ENCODE measurements around the gene UBB.

The UBB gene

GRCh38 chr17:16417896-16418684 is 37.2 kb downstream of the UBB start:
- no peak for DNase-seq (ENCODE audit: low read depth in 1 of 2, low spot score in 1 of 2)

GRCh38 chr17:16418685-16419068 is 37.8 kb downstream of the UBB start:
- DNase-seq (ENCODE audit: low read depth in 1 of 2, low spot score in 1 of 2) = no peak

DNA sequence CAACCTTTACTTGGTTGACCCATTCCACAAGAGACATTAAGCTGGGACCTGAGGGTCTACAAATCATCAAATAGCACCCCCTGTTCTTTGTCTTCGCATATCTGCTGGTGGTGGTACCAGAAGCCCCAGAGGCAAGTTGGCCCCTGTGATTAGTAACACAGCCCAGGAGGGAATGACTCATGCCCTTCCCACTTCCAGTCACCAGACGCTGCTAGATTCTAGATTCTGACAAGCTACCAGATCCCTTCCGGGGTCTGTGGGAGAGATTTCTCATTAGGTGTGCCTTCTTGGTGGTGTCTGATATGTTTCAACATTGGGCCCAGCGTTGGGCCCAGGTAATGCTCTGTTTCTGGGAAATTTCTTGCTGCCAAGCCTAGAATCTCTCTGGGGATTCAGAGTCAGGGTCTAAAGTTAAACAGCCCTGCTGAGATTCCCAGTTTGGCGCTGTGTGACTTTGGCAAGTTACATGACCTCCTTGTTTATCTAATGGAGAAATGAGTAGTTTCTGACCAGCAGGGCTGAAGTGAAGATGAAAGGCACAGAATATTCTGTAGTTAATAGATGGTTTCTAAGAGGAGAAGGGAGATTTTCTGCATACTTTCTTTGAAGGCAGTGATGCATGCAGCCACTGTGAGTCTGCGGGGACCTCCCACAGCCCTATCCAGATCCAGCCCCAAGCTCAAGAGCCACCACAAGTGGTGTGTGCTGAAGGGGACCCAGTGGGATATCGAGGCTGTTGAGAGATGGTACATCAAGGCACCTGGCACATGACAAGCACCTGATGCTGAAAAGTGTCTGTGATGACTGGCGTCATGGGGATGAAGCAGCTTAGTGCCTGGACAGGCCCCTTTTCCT is 38.4 kb downstream of the UBB start:
- DNase-seq (ENCODE audit: low read depth in 1 of 2, low spot score in 1 of 2) = peak in 1 of 2 donors; percentile 74

DNA sequence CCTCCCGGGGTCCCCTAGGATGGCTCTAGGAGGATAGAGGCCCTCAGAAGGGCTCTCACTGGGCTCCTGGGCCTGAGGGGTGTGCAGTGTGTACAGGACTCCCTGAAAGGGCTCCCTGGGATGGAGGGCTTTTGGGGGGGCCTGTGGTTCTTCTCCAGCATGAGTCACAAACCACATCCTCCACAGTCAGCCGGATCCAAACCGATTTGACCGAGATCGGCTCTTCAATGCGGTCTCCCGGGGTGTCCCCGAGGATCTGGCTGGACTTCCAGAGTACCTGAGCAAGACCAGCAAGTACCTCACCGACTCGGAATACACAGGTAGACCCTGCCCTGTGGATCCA is 39.0 kb downstream of the UBB start:
- peak in 1 of 2 donors; percentile 40 for DNase-seq (ENCODE audit: low read depth in 1 of 2, low spot score in 1 of 2)

- DNase-seq (ENCODE audit: low read depth in 1 of 2, low spot score in 1 of 2) = no peak
Measured at GRCh38 chr17:16422416-16422815, 41.5 kb downstream of the UBB start.

DNA sequence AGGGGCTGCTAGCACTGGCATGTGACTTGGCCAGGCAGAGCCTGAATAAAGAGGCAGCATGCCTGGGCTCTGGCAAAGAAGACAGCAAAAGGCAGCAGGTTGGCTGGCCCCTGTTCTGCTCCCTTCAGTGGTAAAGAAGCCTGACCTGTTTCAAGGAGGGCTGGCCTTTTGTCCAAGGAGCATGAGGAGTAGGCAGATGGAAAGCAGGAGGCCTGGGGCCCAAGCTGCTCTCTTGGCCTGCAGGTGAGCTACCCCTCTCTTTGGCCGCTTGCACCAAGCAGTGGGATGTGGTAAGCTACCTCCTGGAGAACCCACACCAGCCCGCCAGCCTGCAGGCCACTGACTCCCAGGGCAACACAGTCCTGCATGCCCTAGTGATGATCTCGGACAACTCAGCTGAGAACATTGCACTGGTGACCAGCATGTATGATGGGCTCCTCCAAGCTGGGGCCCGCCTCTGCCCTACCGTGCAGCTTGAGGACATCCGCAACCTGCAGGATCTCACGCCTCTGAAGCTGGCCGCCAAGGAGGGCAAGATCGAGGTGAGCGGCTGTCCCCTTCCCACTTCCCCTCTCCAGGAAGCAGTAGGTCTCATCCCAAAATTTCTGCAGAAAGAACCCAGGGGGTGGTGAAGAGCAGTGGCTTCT is 42.5 kb downstream of the UBB start:
- DNase-seq (ENCODE audit: low read depth in 1 of 2, low spot score in 1 of 2) = no peak

DNA sequence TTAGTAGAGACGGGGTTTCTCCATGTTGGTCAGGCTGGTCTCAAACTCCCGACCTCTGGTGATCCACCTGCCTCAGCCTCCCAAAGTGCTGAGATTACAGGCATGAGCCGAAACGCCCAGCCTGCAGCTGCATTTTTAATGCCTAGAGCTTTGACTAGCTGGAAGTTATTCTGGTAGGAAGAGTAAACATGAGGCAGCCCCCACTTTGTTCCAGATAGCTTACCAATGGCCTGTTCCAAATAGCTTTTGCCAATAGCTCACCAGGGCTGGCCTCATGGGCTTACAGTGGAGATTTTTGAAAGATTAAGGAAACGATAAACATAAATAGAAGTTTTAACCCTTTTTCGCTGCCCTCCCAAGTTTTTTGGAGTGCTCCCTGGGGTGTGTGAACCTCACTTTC is 44.3 kb downstream of the UBB start:
- no peak for DNase-seq (ENCODE audit: low read depth in 1 of 2, low spot score in 1 of 2)

DNA sequence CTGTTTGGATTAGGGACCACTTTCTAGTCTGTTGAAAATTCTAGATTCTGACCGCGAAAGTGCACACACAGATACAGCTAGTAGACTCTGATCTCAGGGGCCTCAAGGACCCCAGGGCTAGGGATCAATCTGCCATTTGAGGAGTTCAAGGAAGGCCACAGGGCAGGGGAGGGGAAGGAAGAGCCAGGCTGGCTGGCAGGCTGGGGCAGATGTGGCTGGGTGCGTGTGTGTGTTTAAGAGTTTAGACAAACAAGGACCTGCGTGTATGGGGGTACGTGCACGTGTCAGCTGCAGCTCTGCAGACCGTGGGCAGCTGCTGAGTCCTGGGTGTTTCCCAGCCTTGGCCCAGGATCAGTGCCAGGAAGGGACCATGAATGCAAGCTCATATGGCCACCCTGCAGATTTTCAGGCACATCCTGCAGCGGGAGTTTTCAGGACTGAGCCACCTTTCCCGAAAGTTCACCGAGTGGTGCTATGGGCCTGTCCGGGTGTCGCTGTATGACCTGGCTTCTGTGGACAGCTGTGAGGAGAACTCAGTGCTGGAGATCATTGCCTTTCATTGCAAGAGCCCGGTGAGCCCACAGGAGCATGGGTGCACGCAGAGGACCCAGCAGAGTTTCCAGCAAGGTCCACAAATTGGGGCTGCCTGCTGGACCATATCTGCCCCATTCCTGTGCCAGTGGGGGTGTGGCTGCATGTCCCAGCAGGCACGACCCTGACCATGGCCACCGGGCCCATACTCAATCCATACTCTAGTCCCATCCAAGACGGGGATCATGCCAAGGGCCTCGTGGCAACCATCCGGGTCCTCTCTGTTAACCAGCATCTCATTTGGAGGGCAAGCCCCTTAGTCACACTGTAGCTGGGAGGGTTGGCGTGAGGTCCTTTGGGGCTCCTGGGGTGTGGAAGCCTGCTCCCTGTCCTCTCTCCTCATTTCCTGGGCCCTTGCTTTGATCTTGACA is 45.1 kb downstream of the UBB start:
- no peak for DNase-seq (ENCODE audit: low read depth in 1 of 2, low spot score in 1 of 2)

- DNase-seq (ENCODE audit: low read depth in 1 of 2, low spot score in 1 of 2) = no peak
Measured at GRCh38 chr17:16427020-16427419, 46.1 kb downstream of the UBB start.

DNA sequence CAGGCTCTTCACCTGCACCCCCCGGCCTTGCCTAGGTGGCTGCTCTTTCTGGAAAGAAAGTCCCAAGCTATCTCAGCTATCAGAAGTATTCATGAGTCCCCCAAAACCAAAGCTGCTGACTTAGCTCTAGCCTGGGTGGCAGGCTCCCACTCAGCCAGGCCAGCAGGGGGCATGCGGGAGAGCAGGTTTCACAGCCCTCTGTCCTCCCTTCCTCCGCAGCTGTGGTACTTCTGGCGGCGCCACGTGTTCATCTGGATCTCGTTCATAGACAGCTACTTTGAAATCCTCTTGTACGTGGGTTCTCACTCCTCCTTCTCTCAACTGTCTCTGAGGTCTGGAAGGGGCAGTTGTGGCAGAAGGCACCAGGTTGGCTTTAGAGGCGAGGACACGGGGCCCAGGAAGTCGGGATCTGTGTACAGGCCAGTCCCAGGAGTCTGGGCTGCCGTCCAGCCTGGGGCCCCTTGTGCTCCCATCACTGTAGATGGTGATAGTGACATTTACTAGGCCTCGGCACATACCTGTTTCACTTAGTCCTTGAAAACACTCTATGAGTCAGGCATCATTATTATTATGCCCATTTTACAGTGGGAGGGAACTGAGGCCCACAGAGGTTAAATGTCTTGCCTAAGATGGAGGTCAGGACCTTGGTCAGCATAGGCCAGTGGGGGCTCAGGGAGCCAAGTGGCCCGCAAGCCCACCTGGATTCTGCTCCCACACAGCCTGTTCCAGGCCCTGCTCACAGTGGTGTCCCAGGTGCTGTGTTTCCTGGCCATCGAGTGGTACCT is 47.4 kb downstream of the UBB start:
- no peak for DNase-seq (ENCODE audit: low read depth in 1 of 2, low spot score in 1 of 2)

GRCh38 chr17:16429083-16429482 is 48.2 kb downstream of the UBB start:
- DNase-seq (ENCODE audit: low read depth in 1 of 2, low spot score in 1 of 2) = no peak

GRCh38 chr17:16430650-16431049 is 49.8 kb downstream of the UBB start:
- DNase-seq (ENCODE audit: low read depth in 1 of 2, low spot score in 1 of 2) = no peak

DNA sequence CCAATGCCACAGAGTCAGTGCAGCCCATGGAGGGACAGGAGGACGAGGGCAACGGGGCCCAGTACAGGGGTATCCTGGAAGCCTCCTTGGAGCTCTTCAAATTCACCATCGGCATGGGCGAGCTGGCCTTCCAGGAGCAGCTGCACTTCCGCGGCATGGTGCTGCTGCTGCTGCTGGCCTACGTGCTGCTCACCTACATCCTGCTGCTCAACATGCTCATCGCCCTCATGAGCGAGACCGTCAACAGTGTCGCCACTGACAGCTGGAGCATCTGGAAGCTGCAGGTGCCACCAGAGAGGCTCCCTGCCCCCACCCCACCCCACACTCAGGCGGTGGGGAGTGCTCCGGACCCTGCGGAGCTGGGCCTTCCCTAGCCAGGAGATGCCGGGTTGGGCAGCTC is 51.1 kb downstream of the UBB start:
- DNase-seq (ENCODE audit: low read depth in 1 of 2, low spot score in 1 of 2) = no peak
